ENCODE measurements around the gene ALG9. TPM values are rescaled to one million over a fixed set of nuclear protein-coding genes. Genes with fewer than 3 reads are reported as not detected.

The ALG9 gene, protein sequence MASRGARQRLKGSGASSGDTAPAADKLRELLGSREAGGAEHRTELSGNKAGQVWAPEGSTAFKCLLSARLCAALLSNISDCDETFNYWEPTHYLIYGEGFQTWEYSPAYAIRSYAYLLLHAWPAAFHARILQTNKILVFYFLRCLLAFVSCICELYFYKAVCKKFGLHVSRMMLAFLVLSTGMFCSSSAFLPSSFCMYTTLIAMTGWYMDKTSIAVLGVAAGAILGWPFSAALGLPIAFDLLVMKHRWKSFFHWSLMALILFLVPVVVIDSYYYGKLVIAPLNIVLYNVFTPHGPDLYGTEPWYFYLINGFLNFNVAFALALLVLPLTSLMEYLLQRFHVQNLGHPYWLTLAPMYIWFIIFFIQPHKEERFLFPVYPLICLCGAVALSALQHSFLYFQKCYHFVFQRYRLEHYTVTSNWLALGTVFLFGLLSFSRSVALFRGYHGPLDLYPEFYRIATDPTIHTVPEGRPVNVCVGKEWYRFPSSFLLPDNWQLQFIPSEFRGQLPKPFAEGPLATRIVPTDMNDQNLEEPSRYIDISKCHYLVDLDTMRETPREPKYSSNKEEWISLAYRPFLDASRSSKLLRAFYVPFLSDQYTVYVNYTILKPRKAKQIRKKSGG
- 29.1 and 33.5 TPM in 2 replicates for total RNA-seq
- 29.4 TPM in 2 replicates for polyA plus RNA-seq
- 19.2 and 21.1 TPM in 2 replicates for polyA plus RNA-seq (2011; cell fraction: cytosol; rRNA removed)
- 48.4 and 54.2 TPM in 2 replicates for polyA plus RNA-seq (2011; cell fraction: nucleus; rRNA removed)
- 22.9 and 31.3 TPM in 2 replicates for polyA plus RNA-seq (2012)
- 61.2 and 61.9 TPM in 2 replicates for polyA minus RNA-seq
- 21.8 TPM for polyA minus RNA-seq (2011; cell fraction: cytosol; rRNA and poly(A)+ RNA removed)
- polyA minus RNA-seq (2011; cell fraction: nucleus; rRNA and poly(A)+ RNA removed), result 36.0 and 46.6 TPM in 2 replicates
- Bru-seq, nascent RNA, result percentile 67 among the genes with signal in this experiment
- BruChase-seq, experiment 1, labeled RNA remaining after a 6-hour chase, result percentile 77 among the genes with signal in this experiment
- BruChase-seq, experiment 2, labeled RNA remaining after a 2-hour chase, result percentile 69 among the genes with signal in this experiment
- long read RNA-seq, transcript ALG9-214 (15 exons, 2,028 nt), result major isoform, 31 of 70 reads
- long read RNA-seq, transcript ALG9-215 (15 exons, 2,069 nt), result minor isoform, 12 of 70 reads
- long read RNA-seq, partial matches to known transcripts, result 0 of 70 reads
- long read RNA-seq, other reads (novel, unspliced or antisense), result 26 of 70 reads

DNA sequence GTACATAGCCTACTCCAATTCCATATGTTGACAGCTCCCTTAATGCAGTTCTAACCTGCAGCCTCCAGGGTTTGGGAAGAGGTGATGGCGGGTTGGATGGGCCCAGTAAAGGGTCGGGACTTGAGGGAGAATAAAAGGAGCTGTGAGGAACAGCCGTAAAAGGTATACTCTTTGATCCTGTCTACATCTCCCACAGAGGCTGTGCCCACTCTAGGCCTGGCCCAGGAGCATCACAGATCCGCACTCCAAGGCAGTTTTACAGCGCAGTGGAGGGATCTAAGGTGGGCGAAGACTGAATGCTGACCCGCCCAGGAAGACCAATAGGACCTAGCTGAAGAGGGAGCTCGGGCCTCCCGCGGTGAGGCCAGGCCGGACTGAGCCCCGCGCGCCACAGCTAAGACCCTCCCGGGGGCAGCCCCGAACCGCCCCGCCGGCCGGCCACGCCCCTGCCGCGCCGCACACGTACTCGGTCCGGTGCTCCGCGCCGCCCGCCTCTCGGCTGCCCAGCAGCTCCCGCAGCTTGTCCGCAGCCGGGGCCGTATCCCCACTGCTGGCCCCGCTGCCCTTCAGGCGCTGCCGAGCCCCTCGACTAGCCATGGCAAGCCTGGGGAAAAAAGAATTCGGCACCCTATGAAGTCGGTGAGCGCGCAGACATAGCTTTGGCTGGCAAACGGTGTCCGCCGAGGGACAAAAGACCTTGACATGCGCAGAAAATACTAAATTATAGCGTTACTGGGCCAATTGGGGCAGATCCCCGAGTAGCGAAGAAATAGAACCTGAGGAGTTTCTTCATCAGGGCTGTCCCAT, at the start of gene ALG9:
Gene ALG9, minus strand, starts transcription at position 696 of the 807 bp plus-strand sequence. Its CDS starts 99 bp downstream, at position 597.
- Histone ChIP-seq H3K79me2 (ENCODE audit: control insufficient read depth, insufficient read depth, low read length) (peaks cover 4% of the 10 kb centered on the region), H3K9ac (replicated peaks; ENCODE audit: extremely low read depth, insufficient read depth, low read length) (peak within 1 kb of the TSS; percentile 87), H3K36me3 (ENCODE audit: control insufficient read depth in 2 of 2, extremely low read depth in 1 of 2, insufficient read depth in 2 of 2, low read length in 2 of 2) (peaks cover 0 to 2% of the 10 kb centered on the region in 2 experiments), H4K20me1 (replicated peaks; ENCODE audit: control insufficient read depth, extremely low read depth, insufficient read depth, low read length) (no peaks in the 10 kb centered on the region), H3K27me3 (ENCODE audit: control insufficient read depth in 2 of 2, insufficient read depth in 2 of 2, low read length in 2 of 2) (no peaks in the 10 kb centered on the region), H3K4me3 (replicated peaks in 1 of 3; ENCODE audit: insufficient read depth in 1 of 3, low read depth in 1 of 3, low read length in 3 of 3) (peak within 1 kb of the TSS; percentile 72 to 93 (median 81)), H2AFZ (ENCODE audit: low read depth, low read length) (peak within 1 kb of the TSS; percentile 96), H3K27ac (ENCODE audit: insufficient read depth, low read depth, low read length) (peak within 1 kb of the TSS; percentile 71), H3K9me3 (replicated peaks; ENCODE audit: control insufficient read depth, insufficient read depth, low read length) (no peaks in the 10 kb centered on the region), H3K4me1 (ENCODE audit: control insufficient read depth, extremely low read depth, insufficient read depth, low read length) (peaks cover 8% of the 10 kb centered on the region), H3K4me2 (ENCODE audit: insufficient read depth, low read length) (peak within 1 kb of the TSS; percentile 91), H3K9me1 (replicated peaks; ENCODE audit: control insufficient read depth, extremely low read depth, insufficient read depth, low read length) (no peaks in the 10 kb centered on the region)
- dilution Hi-C loops (cut with MboI; ENCODE audit: extremely low pct_ligation_motif_present, low sequenced_read_pairs) (no loop called here), intact Hi-C loops (cut with micrococcal nuclease) (loop anchor here (2.0 kb wide), 2 partner anchors 56 to 154 kb away; partner anchors contain the start of gene DLAT)
- BruUV-seq (replicated peaks), result TSS peak; percentile 75
- ChIA-PET POLR2A (interaction anchor here (0.7 to 2.2 kb wide), 5 partner anchors 10 to 243 kb away, joined by 3 to 11 read pairs (median 5); no protein-coding TSS in a partner anchor), CTCF (interaction anchor here (0.6 to 2.8 kb wide), 36 partner anchors 9 to 409 kb away, joined by 3 to 23 read pairs (median 3); partner anchors contain the start of genes BCO2, C11orf52, CFAP68 and TIMM8B)
- DNase-seq (ENCODE audit: low read depth, low spot score), result peak; percentile 87
- TF ChIP-seq, protein P1, sequence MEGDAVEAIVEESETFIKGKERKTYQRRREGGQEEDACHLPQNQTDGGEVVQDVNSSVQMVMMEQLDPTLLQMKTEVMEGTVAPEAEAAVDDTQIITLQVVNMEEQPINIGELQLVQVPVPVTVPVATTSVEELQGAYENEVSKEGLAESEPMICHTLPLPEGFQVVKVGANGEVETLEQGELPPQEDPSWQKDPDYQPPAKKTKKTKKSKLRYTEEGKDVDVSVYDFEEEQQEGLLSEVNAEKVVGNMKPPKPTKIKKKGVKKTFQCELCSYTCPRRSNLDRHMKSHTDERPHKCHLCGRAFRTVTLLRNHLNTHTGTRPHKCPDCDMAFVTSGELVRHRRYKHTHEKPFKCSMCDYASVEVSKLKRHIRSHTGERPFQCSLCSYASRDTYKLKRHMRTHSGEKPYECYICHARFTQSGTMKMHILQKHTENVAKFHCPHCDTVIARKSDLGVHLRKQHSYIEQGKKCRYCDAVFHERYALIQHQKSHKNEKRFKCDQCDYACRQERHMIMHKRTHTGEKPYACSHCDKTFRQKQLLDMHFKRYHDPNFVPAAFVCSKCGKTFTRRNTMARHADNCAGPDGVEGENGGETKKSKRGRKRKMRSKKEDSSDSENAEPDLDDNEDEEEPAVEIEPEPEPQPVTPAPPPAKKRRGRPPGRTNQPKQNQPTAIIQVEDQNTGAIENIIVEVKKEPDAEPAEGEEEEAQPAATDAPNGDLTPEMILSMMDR (IDR thresholded peaks at IDR 0.05; ENCODE audit: extremely low read depth in 1 of 2, insufficient read depth in 1 of 2, low read depth in 1 of 2, low read length in 2 of 2), result peak; percentile 8 to 15
- TF ChIP-seq POLR2A (IDR thresholded peaks at IDR 0.05; ENCODE audit: low read depth, low read length) (peak; percentile 92), EZH2 (IDR thresholded peaks at IDR 0.05; ENCODE audit: borderline replicate concordance, low read depth, low read length, severe bottlenecking) (no peak), POLR2AphosphoS5 (IDR thresholded peaks at IDR 0.05; ENCODE audit: insufficient read depth, low read depth, low read length) (peak; percentile 84), FOS (IDR thresholded peaks at IDR 0.05; ENCODE audit: borderline replicate concordance, insufficient read depth, low read length) (no peak), MYC (IDR thresholded peaks at IDR 0.05; ENCODE audit: low read depth, low read length) (no peak), GATA2 (IDR thresholded peaks at IDR 0.05; ENCODE audit: insufficient read depth, insufficient read length, low read depth, low read length) (no peak), JUN (IDR thresholded peaks at IDR 0.05; ENCODE audit: borderline replicate concordance, insufficient read depth, insufficient read length, low read depth) (no peak)
- TF ChIP-seq, protein P2, sequence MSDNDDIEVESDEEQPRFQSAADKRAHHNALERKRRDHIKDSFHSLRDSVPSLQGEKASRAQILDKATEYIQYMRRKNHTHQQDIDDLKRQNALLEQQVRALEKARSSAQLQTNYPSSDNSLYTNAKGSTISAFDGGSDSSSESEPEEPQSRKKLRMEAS (IDR thresholded peaks at IDR 0.05; ENCODE audit: insufficient read depth, insufficient read length), result no peak
- peak; percentile 80 for FAIRE-seq

Measured in endothelial cell of umbilical vein (primary cell).